A549 (cell line): ENCODE measurements around the gene KCND1. TPM values are rescaled to one million over a fixed set of nuclear protein-coding genes. Genes with fewer than 3 reads are reported as not detected.

Source experiments
- ATAC-seq, 2 experiments: fragments of 200-7000 bp in 1 of 2; fragments of >200 bp in 1 of 2; cut with Nextera tagmentation in 1 of 2; cut with Tn5 transposase in 1 of 2; 3 replicates each; pipeline versions ENCODE4 v1.8.0 to v1.9.1; 2018 to 2020; ENCODE audit warnings: mild to moderate bottlenecking in 1 of 2, moderate library complexity in 1 of 2
- CTCF ChIA-PET: fragments of 300-600 bp; sonication (Branson Sonifier 250); formaldehyde crosslinking; extraction: SDS; loops from one replicate; lab custom pipeline; 2021; ENCODE audit warnings: antibody characterized with exemption, inconsistent platforms; lab: Yijun Ruan, JAX
- POLR2A ChIA-PET: fragments of 350-600 bp; formaldehyde crosslinking; extraction: SDS; loops from one replicate; lab custom pipeline; 2021; ENCODE audit warnings: antibody characterized with exemption, inconsistent platforms; lab: Yijun Ruan, JAX
- DNase-seq, 2 experiments: peaks; one replicate each; pipeline versions ENCODE4 v3.0.0 to v3.0.0-alpha.2; 2011 to 2016; ENCODE audit warnings: low read depth in 1 of 2, low spot score in 1 of 2
- FAIRE-seq: peaks from 2 replicates; lab custom pipeline; 2011; peaks lifted over from hg19 to GRCh38; lab: Jason Lieb, UNC
- H3K27ac ChIP-seq, 2 experiments: fragments of >200 bp; sonication (Bioruptor Twin); formaldehyde crosslinking; 3 replicates each; pipeline ENCODE4 v1.5.1; 2016 to 2017
- H3K4me1 ChIP-seq: fragments of >200 bp; sonication (Bioruptor Twin); formaldehyde crosslinking; 3 replicates; pipeline ENCODE4 v1.6.1; 2016
- H3K4me2 ChIP-seq: fragments of >200 bp; sonication (Bioruptor Twin); formaldehyde crosslinking; 3 replicates; pipeline ENCODE4 v1.6.1; 2016
- H3K4me3 ChIP-seq: fragments of >200 bp; sonication (Bioruptor Twin); formaldehyde crosslinking; 3 replicates; pipeline ENCODE4 v1.5.1; 2016
- H3K9me3 ChIP-seq: fragments of >200 bp; sonication (Bioruptor Twin); formaldehyde crosslinking; 3 replicates; pipeline ENCODE4 v1.6.1; 2016
- EHF ChIP-seq: fragments of 250-450 bp; sonication (Bioruptor Pico); IDR thresholded peaks from 2 replicates; pipeline ENCODE4 v1.5.0; 2020; ENCODE audit warnings: mild to moderate bottlenecking
- EHMT2 ChIP-seq: fragments of 200-600 bp; sonication (generic); IDR thresholded peaks from 2 replicates; pipeline ENCODE4 v1.6.1; 2016; ENCODE audit warnings: antibody characterized with exemption, low read depth, mild to moderate bottlenecking, moderate library complexity
- ELK1 ChIP-seq: fragments of 150-350 bp; IDR thresholded peaks from 2 replicates; pipeline ENCODE4 v1.6.1; 2014; ENCODE audit warnings: low read depth, mild to moderate bottlenecking, low read length
- FOSL2 ChIP-seq, 2 experiments: fragments of 450-650 bp in 1 of 2; fragments of >200 bp in 1 of 2; sonication (Bioruptor Twin) in 1 of 2; formaldehyde crosslinking; IDR thresholded peaks; 2 replicates each; pipeline versions ENCODE4 v1.5.0 to v1.6.1; 2016 to 2020; ENCODE audit warnings: mild to moderate bottlenecking in 1 of 2, moderate library complexity in 1 of 2
- FOXS1 ChIP-seq: fragments of 250-450 bp; sonication (Bioruptor Pico); IDR thresholded peaks from 2 replicates; pipeline ENCODE4 v1.5.0; 2020; ENCODE audit warnings: mild to moderate bottlenecking, moderate library complexity
- GATA3 ChIP-seq: IDR thresholded peaks from 2 replicates; pipeline ENCODE4 v1.6.1; 2012; ENCODE audit warnings: borderline replicate concordance
- HES2 ChIP-seq: fragments of >200 bp; sonication (Bioruptor Twin); formaldehyde crosslinking; IDR thresholded peaks from 2 replicates; pipeline ENCODE4 v1.6.1; 2016
- HEYL ChIP-seq: fragments of 250-450 bp; sonication (Bioruptor Pico); IDR thresholded peaks from 2 replicates; pipeline ENCODE4 v1.8.0; 2021; ENCODE audit warnings: mild to moderate bottlenecking, moderate library complexity
- HOXA7 ChIP-seq: fragments of 250-450 bp; sonication (Bioruptor Pico); IDR thresholded peaks from 2 replicates; pipeline ENCODE4 v1.5.0; 2020; ENCODE audit warnings: mild to moderate bottlenecking, moderate library complexity
- HOXB5 ChIP-seq: fragments of 250-450 bp; sonication (Bioruptor Pico); IDR thresholded peaks from 2 replicates; pipeline ENCODE4 v1.5.0; 2020; ENCODE audit warnings: mild to moderate bottlenecking, moderate library complexity
- JUN ChIP-seq, 2 experiments: fragments of >200 bp; sonication (Bioruptor Twin); formaldehyde crosslinking; IDR thresholded peaks; 2 replicates in 1 of 2; 3 replicates in 1 of 2; pipeline ENCODE4 v1.6.1; 2016 to 2017
- JUNB ChIP-seq: fragments of >200 bp; sonication (Bioruptor Twin); formaldehyde crosslinking; IDR thresholded peaks from 2 replicates; pipeline ENCODE4 v1.6.1; 2016
- KDM1A ChIP-seq: fragments of 200-600 bp; sonication (generic); IDR thresholded peaks from 2 replicates; pipeline ENCODE4 v1.6.1; 2016; ENCODE audit warnings: low read depth, mild to moderate bottlenecking
- NR3C1 ChIP-seq: fragments of >200 bp; sonication (Bioruptor Twin); formaldehyde crosslinking; IDR thresholded peaks from 3 replicates; pipeline ENCODE4 v1.6.1; 2017
- POLR2A ChIP-seq: IDR thresholded peaks from 2 replicates; pipeline ENCODE4 v1.6.1; 2012; ENCODE audit warnings: mild to moderate bottlenecking, low read length
- POLR2AphosphoS2 ChIP-seq: conservative IDR thresholded peaks from 2 replicates; pipeline ENCODE4 v1.6.1; 2012; ENCODE audit warnings: low read length, improper control_type of control experiment, inconsistent platforms
- RARB ChIP-seq: fragments of 250-450 bp; sonication (Bioruptor Pico); IDR thresholded peaks from 2 replicates; pipeline ENCODE4 v1.8.0; 2021; ENCODE audit warnings: mild to moderate bottlenecking, moderate library complexity
- RCOR1 ChIP-seq: fragments of 150-350 bp; IDR thresholded peaks from 2 replicates; pipeline ENCODE4 v1.6.1; 2014; ENCODE audit warnings: antibody characterized with exemption, low read length, low read depth
- REST ChIP-seq: fragments of 200-600 bp; sonication (generic); IDR thresholded peaks from 2 replicates; pipeline ENCODE4 v1.6.1; 2016; ENCODE audit warnings: antibody characterized with exemption, mild to moderate bottlenecking, moderate library complexity
- RFX5 ChIP-seq: fragments of 450-650 bp; IDR thresholded peaks from 2 replicates; pipeline ENCODE4 v1.7.1; 2014; ENCODE audit warnings: antibody characterized with exemption, mild to moderate bottlenecking, moderate library complexity
- TFCP2L1 ChIP-seq: fragments of 250-450 bp; sonication (Bioruptor Pico); IDR thresholded peaks from 2 replicates; pipeline ENCODE4 v1.5.0; 2021; ENCODE audit warnings: mild to moderate bottlenecking
- ZC3H11A ChIP-seq: fragments of 450-650 bp; IDR thresholded peaks from 2 replicates; pipeline ENCODE4 v1.6.1; 2014; ENCODE audit warnings: antibody characterized with exemption, mild to moderate bottlenecking
- ZNF302 ChIP-seq: fragments of 250-450 bp; sonication (Bioruptor Pico); IDR thresholded peaks from 2 replicates; pipeline ENCODE4 v1.9.0; 2021; ENCODE audit warnings: inconsistent platforms, mild to moderate bottlenecking, moderate library complexity
- WGBS: methylation state at CpG from one replicate; pipeline ENCODE4 v1.1.6; 2017; ENCODE audit errors: missing lambda C conversion rate; 5-methylcytosine and 5-hydroxymethylcytosine counted together
- polyA plus RNA-seq, 4 experiments: library from polyadenylated mRNA; depleted of rRNA in 3 of 4; stranded (reverse); fragments of >200 nt; fragmentation: RNase III in 1 of 4; extraction: RNeasy Plus Mini Kit Qiagen cat#74134 plus additional on column Dnase treatment in 1 of 4; gene quantifications; 2 replicates in 3 of 4; 3 replicates in 1 of 4; pipeline ENCODE4 v1.2.3, GENCODE V29; 2011 to 2017
- TF ChIP-seq, protein P1 (sequence below): fragments of 250-450 bp; sonication (Bioruptor Pico); IDR thresholded peaks from 2 replicates; pipeline ENCODE4 v1.5.0; 2020; ENCODE audit warnings: low read depth, mild to moderate bottlenecking, moderate library complexity

KCND1 gene
- polyA plus RNA-seq, 2 of the 4 experiments (the other 2 are of a cell fraction), result 0.59 to 0.79 TPM

DNA sequence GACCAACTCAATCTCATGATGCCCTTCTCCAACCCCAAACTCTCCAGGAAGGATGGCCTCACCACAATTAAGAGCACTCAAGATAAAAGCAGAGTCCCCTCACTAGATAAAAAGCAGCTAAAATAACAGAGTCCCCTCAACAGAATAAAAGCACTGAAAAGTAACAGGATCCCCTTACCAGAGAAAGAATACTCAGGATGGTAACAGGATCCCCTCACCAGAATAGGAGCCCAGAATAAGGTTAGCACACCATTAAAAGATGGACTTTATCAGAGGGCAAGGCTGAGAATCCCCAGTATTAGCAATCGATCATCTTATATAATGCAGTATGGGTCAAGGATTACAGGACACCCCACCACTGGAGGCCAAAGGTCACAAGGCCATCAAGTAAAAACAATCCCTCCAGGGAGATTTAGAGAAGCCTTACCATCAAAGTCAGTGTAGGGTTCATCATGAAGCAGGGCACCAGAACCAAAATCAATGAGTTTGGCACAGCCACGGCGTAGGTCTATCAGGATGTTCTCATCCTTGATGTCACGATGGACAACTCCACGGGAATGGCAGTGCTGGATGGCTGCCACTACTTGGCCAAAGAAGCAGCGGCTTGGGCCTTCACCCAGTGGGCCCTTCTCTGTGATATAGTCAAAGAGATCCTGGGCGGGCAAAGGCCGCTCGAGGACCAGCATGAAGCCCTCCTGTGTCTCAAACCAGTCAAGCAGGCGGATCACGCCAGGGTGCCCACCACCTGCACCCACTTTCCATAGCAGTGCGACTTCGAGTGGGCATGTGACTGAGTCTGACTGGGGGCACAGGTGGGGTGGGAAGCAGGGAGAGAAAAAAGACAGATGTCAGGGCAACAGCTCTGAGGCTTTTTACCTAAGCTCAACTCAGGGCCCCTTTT lies 56.8 kb downstream of the KCND1 start (continued):
- no peak for TF ChIP-seq POLR2AphosphoS2
- no peak for TF ChIP-seq HEYL (CRISPR knock-in tag)
- no peak for TF ChIP-seq ELK1

GRCh38 chrX:48913605-48914366 lies 57.9 kb downstream of the KCND1 start:
- ATAC-seq (no peak), FAIRE-seq (no peak), DNase-seq (no peak)
- Histone ChIP-seq H3K4me1 (peaks cover 22% of the 10 kb centered on the region), H3K27ac (no peak overlapping the region), H3K4me3 (no peak overlapping the region), H3K9me3 (no peaks in the 10 kb centered on the region), H3K4me2 (no peak overlapping the region)
- POLR2A ChIA-PET, result interaction anchor here (0.7 kb wide), 1 partner anchor 22 kb away, joined by 5 read pairs; no protein-coding TSS in a partner anchor
- no peak for TF ChIP-seq REST
- TF ChIP-seq HES2, result no peak
- TF ChIP-seq ZNF302 (CRISPR knock-in tag), result no peak
- no peak for TF ChIP-seq JUNB
- no peak for TF ChIP-seq FOSL2 (IDR thresholded peaks at IDR 0.05)
- TF ChIP-seq FOSL2 (CRISPR knock-in tag; IDR thresholded peaks at IDR 0.05), result no peak
- TF ChIP-seq, protein P1, sequence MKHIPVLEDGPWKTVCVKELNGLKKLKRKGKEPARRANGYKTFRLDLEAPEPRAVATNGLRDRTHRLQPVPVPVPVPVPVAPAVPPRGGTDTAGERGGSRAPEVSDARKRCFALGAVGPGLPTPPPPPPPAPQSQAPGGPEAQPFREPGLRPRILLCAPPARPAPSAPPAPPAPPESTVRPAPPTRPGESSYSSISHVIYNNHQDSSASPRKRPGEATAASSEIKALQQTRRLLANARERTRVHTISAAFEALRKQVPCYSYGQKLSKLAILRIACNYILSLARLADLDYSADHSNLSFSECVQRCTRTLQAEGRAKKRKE (CRISPR knock-in tag), result no peak
- CTCF ChIA-PET, result interaction anchor here (0.6 to 0.9 kb wide), 2 partner anchors 20 to 158 kb away, joined by 3 read pairs; no protein-coding TSS in a partner anchor
- WGBS, result 81% methylated on average over 1 of the region's 5 CpGs

DNA sequence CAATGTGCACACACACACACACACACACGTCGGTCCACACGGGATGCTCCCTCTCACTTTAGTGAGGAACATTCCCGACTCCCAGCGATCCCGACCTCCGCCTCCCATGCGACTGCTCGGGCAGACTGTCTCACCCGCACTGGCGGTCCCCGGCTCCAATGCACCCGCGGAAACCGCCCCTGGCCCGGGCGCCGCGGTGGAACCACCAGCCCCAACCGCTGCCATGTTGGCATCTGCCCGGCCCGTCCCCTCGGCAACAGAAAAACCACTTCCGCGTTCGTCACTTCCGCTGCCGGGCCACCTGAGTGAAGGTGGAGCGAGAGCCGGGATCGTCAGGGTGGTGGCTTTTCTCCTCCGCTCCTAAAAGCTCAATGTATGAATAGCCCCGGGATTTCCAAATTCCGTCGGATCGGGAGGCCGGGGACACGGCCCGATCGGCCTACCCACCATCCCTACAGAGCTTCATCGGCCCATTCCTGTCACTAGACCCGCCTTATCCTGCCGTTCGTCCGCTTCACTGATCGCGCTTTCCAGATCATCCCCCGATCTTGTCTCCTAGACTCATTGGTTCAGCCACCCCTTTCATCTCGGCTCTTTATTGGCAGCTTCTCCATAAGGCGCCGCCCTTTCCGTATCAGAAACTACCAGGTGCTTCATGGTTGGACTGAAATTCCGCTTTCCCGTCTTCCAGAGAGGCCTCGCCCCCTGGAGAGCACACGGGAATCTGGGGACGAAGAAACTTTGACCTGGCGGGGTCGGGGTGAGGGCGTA lies 60.0 kb downstream of the KCND1 start, which contains the start of gene SLC35A2:
TSS of gene SLC35A2 (minus strand) at position 235 of the 771 bp plus-strand sequence. CDS start at position 225, 10 bp downstream.
- H3K27ac ChIP-seq, result peak within 1 kb of the TSS; percentile 81 to 94
- DNase-seq, result peak; percentile 79 to 87
- FAIRE-seq, result peak; percentile 99
- CTCF ChIA-PET, result interaction anchor here (0.9 to 1.7 kb wide), 4 partner anchors 8 to 33 kb away, joined by 3 to 5 read pairs (median 3); no protein-coding TSS in a partner anchor
- peaks cover 13% of the 10 kb centered on the region for H3K4me1 ChIP-seq
- no peaks in the 10 kb centered on the region for H3K9me3 ChIP-seq
- 2% methylated on average over 37 of the region's 60 CpGs for WGBS
- peak within 1 kb of the TSS; percentile 99 for H3K4me3 ChIP-seq
- H3K4me2 ChIP-seq, result peak within 1 kb of the TSS; percentile 86
- ATAC-seq, result peak; percentile 95 to 96
- POLR2A ChIA-PET, result interaction anchor here (0.7 to 2.7 kb wide), 7 partner anchors 9 to 280 kb away, joined by 3 to 15 read pairs (median 5); partner anchors contain the start of genes HDAC6, PQBP1 and TIMM17B
- TF ChIP-seq TFCP2L1 (CRISPR knock-in tag) (no peak), KDM1A (no peak), EHMT2 (no peak), RFX5 (no peak), RCOR1 (no peak), NR3C1 (no peak), ZC3H11A (no peak), POLR2A (peak; percentile 65), FOXS1 (CRISPR knock-in tag) (no peak), GATA3 (0 out of 2 replicates have a peak, but pooled peaks have one; percentile 5), HOXB5 (CRISPR knock-in tag) (no peak), JUNB (no peak), EHF (no peak), HOXA7 (no peak), JUN (IDR thresholded peaks at IDR 0.05) (peak; percentile 32 to 83; a peak in 4 of 5 replicates), RARB (CRISPR knock-in tag) (no peak)
